Fibroblast of lung (primary cell): ENCODE measurements around the gene CHCHD10. TPM values are rescaled to one million over a fixed set of nuclear protein-coding genes. Genes with fewer than 3 reads are reported as not detected.

ENCODE experiments used
- DNase-seq, 2 donors: peaks; one replicate each; pipeline versions ENCODE4 v3.0.0 to v3.0.0-alpha.2; 2010; ENCODE audit warnings: low read depth in 2 of 2
- H2AFZ ChIP-seq: 2 replicates; pipeline ENCODE4 v1.5.1; 2012; ENCODE audit warnings: low read length, control low read depth, inconsistent platforms
- H3K27ac ChIP-seq: 2 replicates; pipeline ENCODE4 v1.5.1; 2011; ENCODE audit warnings: low read length, control low read depth; ENCODE audit not compliant: insufficient read depth
- H3K27me3 ChIP-seq: 2 replicates; pipeline ENCODE4 v1.5.1; 2011; ENCODE audit warnings: mild to moderate bottlenecking, low read length; ENCODE audit not compliant: control insufficient read depth, insufficient read depth
- H3K36me3 ChIP-seq: 2 replicates; pipeline ENCODE4 v1.5.1; 2011; ENCODE audit warnings: low read length; ENCODE audit not compliant: control insufficient read depth, insufficient read depth
- H3K4me1 ChIP-seq: 2 replicates; pipeline ENCODE4 v1.5.1; 2011; ENCODE audit warnings: low read length; ENCODE audit not compliant: control insufficient read depth, insufficient read depth; ENCODE audit errors: extremely low read depth
- H3K4me2 ChIP-seq: 2 replicates; pipeline ENCODE4 v1.5.1; 2011; ENCODE audit warnings: low read length, control low read depth; ENCODE audit not compliant: insufficient read depth; ENCODE audit errors: extremely low read depth
- H3K4me3 ChIP-seq, 4 experiments: fragments of 200-600 bp in 1 of 4; sonication (generic) in 1 of 4; replicated peaks in 1 of 4; 2 replicates each; pipeline ENCODE4 v1.5.1; 2011 to 2016; ENCODE audit warnings: low read length in 4 of 4, low read depth in 3 of 4, mild to moderate bottlenecking in 3 of 4, control low read depth in 2 of 4, inconsistent platforms in 1 of 4, mixed read lengths in 1 of 4; ENCODE audit not compliant: insufficient read depth in 1 of 4; ENCODE audit errors: control extremely low read depth in 1 of 4
- H3K79me2 ChIP-seq: 2 replicates; pipeline ENCODE4 v1.5.1; 2012; ENCODE audit warnings: mild to moderate bottlenecking, low read length, inconsistent platforms; ENCODE audit not compliant: control insufficient read depth, insufficient read depth
- H3K9ac ChIP-seq: 2 replicates; pipeline ENCODE4 v1.5.1; 2011; ENCODE audit warnings: mild to moderate bottlenecking, low read length, control low read depth; ENCODE audit not compliant: insufficient read depth
- H3K9me3 ChIP-seq: 2 replicates; pipeline ENCODE4 v1.5.1; 2012; ENCODE audit warnings: low read depth, low read length; ENCODE audit not compliant: control insufficient read depth, insufficient read depth
- H4K20me1 ChIP-seq: 2 replicates; pipeline ENCODE4 v1.5.1; 2011; ENCODE audit warnings: low read length; ENCODE audit not compliant: control insufficient read depth, insufficient read depth; ENCODE audit errors: extremely low read depth
- EZH2 ChIP-seq: IDR thresholded peaks from 2 replicates; pipeline ENCODE4 v1.5.1; 2012; ENCODE audit warnings: low read length, control low read depth, mild to moderate bottlenecking; ENCODE audit errors: missing control alignments
- polyA plus RNA-seq, 2 donors: library from polyadenylated mRNA; depleted of rRNA in 1 of 2; stranded (reverse) in 1 of 2; unstranded in 1 of 2; fragments of >200 nt; gene quantifications; 2 replicates each; pipeline ENCODE4 v1.2.1, GENCODE V29; 2011 to 2012; ENCODE audit warnings: missing spikeins in 1 of 2
- total RNA-seq: library from RNA; depleted of rRNA; stranded (reverse); fragments of >200 nt; gene quantifications from 2 replicates; pipeline ENCODE4 v1.2.1, GENCODE V29; 2014
- TF ChIP-seq, protein P1 (sequence below), 2 donors: IDR thresholded peaks in 1 of 2; conservative IDR thresholded peaks in 1 of 2; 1 replicate in 1 of 2; 2 replicates in 1 of 2; pipeline ENCODE4 v1.5.1; 2011 to 2012; ENCODE audit warnings: low read length in 2 of 2, control low read depth in 1 of 2, inconsistent platforms in 1 of 2, low read depth in 1 of 2, mild to moderate bottlenecking in 1 of 2

The CHCHD10 gene
- total and polyA plus RNA-seq, 2 donors (not counting 1 experiment from before 2014, with no cell fraction given): 5.4 to 11.4 TPM

DNA sequence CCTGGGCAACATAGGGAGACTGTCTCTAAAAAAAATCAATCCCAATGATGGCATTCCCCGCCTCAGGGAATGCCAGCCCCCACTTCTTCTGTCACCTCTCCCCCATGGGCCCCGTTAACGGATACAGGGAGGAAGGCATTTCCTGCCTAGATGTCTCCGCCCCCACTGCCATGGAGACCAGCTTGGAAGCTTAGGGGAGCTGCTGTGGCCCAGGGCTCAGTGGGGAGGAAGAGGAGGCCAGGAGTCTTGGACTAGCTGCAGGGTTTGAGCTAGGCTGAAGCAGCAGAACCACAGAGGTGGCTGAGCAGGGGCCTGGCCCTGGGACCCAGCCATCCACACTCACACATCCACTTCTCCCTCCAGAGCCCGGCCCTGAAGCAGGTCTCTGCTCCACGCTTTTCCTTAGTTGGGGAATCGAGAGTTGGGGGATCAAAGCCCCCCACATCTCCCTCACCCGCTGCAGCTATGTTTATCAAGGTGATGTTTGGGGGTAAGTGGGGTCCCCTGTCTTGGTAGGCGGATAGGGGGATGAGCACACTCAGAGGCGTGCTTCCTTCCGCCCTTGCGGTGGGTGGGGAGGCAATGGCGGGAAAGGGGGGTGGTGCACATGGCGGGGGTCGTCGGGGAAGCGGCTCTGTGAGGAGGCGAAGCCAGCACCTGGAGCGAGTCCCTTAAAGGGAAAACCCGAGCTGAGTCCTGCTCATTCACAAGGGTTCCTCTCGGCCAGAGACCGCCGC lies 4.8 kb downstream of the CHCHD10 start, which contains the start of gene C22orf15:
Gene C22orf15, plus strand, starts transcription at position 149 of the 737 bp plus-strand sequence. Its CDS starts 317 bp downstream, at position 466.
- H3K4me2 ChIP-seq: peak within 1 kb of the TSS; percentile 48
- H3K9me3 ChIP-seq: no peaks in the 10 kb centered on the region
- peak within 1 kb of the TSS; percentile 48 for H2AFZ ChIP-seq
- no peaks in the 10 kb centered on the region for H4K20me1 ChIP-seq
- no peaks in the 10 kb centered on the region for H3K4me1 ChIP-seq
- peak within 1 kb of the TSS in 2 of 4 experiments; percentile 9 to 35 for H3K4me3 ChIP-seq
- no peaks in the 10 kb centered on the region for H3K79me2 ChIP-seq
- peak in 1 of 2 donors; percentile 47 for DNase-seq
- no peak for TF ChIP-seq EZH2
- TF ChIP-seq, protein P1, sequence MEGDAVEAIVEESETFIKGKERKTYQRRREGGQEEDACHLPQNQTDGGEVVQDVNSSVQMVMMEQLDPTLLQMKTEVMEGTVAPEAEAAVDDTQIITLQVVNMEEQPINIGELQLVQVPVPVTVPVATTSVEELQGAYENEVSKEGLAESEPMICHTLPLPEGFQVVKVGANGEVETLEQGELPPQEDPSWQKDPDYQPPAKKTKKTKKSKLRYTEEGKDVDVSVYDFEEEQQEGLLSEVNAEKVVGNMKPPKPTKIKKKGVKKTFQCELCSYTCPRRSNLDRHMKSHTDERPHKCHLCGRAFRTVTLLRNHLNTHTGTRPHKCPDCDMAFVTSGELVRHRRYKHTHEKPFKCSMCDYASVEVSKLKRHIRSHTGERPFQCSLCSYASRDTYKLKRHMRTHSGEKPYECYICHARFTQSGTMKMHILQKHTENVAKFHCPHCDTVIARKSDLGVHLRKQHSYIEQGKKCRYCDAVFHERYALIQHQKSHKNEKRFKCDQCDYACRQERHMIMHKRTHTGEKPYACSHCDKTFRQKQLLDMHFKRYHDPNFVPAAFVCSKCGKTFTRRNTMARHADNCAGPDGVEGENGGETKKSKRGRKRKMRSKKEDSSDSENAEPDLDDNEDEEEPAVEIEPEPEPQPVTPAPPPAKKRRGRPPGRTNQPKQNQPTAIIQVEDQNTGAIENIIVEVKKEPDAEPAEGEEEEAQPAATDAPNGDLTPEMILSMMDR (conservative IDR thresholded peaks at IDR 0.05 in 1 of 2, IDR thresholded peaks at IDR 0.05 in 1 of 2; ENCODE audit: low read depth in 1 of 2, low read length in 2 of 2): no peak
- H3K36me3 ChIP-seq: no peaks in the 10 kb centered on the region
- no peak within 1 kb of the TSS for H3K9ac ChIP-seq
- H3K27me3 ChIP-seq: no peaks in the 10 kb centered on the region
- H3K27ac ChIP-seq: no peak within 1 kb of the TSS

DNA sequence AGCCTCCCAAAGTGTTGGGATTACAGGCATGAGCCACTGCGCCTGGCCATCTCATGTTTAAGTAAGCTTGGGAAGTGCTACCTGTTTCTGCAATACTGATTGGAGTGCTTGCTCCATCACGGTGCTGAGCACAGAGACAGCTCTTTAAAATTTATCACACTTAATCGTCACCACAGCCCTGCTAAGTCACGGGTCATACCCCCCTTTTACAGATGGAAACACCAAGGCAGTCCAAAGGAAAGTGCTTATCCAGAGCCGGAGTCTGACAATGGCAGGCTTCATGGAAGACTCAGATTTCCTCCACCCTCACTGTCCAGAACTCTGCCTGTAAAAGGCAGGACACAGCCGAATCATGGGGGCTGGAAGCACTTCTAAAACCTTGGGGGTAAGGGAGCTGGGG lies 7.7 kb downstream of the CHCHD10 start:
- Histone ChIP-seq H3K4me2 (no peak overlapping the region), H3K27me3 (no peaks in the 10 kb centered on the region), H3K4me3 (no peak overlapping the region), H3K79me2 (no peaks in the 10 kb centered on the region), H3K9me3 (no peaks in the 10 kb centered on the region), H3K4me1 (no peaks in the 10 kb centered on the region), H4K20me1 (no peaks in the 10 kb centered on the region), H3K36me3 (no peaks in the 10 kb centered on the region), H3K9ac (no peak overlapping the region), H3K27ac (no peak overlapping the region), H2AFZ (no peak overlapping the region)
- TF ChIP-seq, protein P1 (conservative IDR thresholded peaks at IDR 0.05 in 1 of 2, IDR thresholded peaks at IDR 0.05 in 1 of 2; ENCODE audit: low read depth in 1 of 2, low read length in 2 of 2): no peak
- TF ChIP-seq EZH2: no peak
- DNase-seq: no peak

DNA sequence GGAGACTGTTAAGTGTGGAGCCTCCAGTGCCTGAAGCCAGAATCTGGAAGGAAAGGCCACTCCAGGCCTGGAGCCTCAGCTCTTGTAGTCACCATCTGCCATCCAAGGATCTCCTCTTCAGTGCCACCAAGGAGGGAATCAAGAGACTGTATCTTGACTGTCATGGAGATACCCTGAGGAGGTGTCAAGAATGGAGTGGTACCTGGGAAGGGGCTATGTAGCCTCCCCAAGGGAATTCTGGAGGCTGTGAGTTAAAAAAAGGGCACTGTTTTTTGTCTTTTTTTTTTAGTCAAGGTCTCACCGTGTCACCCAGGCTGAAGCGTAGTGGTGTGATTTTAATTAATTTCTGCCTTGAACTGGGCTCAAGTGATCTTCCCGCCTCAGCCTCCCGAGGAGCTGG lies 8.2 kb downstream of the CHCHD10 start:
- TF ChIP-seq, protein P1 (conservative IDR thresholded peaks at IDR 0.05 in 1 of 2, IDR thresholded peaks at IDR 0.05 in 1 of 2; ENCODE audit: low read depth in 1 of 2, low read length in 2 of 2): no peak
- TF ChIP-seq EZH2: no peak

More for the DNA sequence above, 8.2 kb downstream of the CHCHD10 start:
- no peaks in the 10 kb centered on the region for H3K79me2 ChIP-seq
- H3K4me3 ChIP-seq: no peak overlapping the region
- H3K27me3 ChIP-seq: no peaks in the 10 kb centered on the region
- H3K36me3 ChIP-seq: no peaks in the 10 kb centered on the region
- no peak overlapping the region for H2AFZ ChIP-seq
- no peak for DNase-seq
- H3K4me2 ChIP-seq: no peak overlapping the region
- no peaks in the 10 kb centered on the region for H4K20me1 ChIP-seq
- no peaks in the 10 kb centered on the region for H3K4me1 ChIP-seq
- no peaks in the 10 kb centered on the region for H3K9me3 ChIP-seq
- H3K27ac ChIP-seq: no peak overlapping the region
- H3K9ac ChIP-seq: no peak overlapping the region
